22Rv1 (cell line): ENCODE measurements around the gene CDH24.

ENCODE experiments used
- ZFX ChIP-seq: fragments of 450-650 bp; IDR thresholded peaks from 2 replicates; pipeline ENCODE4 v1.6.1; 2017; ENCODE audit warnings: antibody characterized with exemption, borderline replicate concordance
- TF ChIP-seq, protein P1 (sequence below): fragments of 450-650 bp; IDR thresholded peaks from 2 replicates; pipeline ENCODE4 v1.5.1; 2017; ENCODE audit warnings: mild to moderate bottlenecking

GRCh38 chr14:23009483-23009938, 47.8 kb downstream of the CDH24 start:
- TF ChIP-seq, protein P1, sequence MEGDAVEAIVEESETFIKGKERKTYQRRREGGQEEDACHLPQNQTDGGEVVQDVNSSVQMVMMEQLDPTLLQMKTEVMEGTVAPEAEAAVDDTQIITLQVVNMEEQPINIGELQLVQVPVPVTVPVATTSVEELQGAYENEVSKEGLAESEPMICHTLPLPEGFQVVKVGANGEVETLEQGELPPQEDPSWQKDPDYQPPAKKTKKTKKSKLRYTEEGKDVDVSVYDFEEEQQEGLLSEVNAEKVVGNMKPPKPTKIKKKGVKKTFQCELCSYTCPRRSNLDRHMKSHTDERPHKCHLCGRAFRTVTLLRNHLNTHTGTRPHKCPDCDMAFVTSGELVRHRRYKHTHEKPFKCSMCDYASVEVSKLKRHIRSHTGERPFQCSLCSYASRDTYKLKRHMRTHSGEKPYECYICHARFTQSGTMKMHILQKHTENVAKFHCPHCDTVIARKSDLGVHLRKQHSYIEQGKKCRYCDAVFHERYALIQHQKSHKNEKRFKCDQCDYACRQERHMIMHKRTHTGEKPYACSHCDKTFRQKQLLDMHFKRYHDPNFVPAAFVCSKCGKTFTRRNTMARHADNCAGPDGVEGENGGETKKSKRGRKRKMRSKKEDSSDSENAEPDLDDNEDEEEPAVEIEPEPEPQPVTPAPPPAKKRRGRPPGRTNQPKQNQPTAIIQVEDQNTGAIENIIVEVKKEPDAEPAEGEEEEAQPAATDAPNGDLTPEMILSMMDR = no peak
- TF ChIP-seq ZFX = no peak
